ENCODE measurements around the gene FBXL2.

The FBXL2 gene

GRCh38 chr3:33277193-33277882, at the start of gene FBXL2:
Gene FBXL2 (plus strand): TSS chr3:33277442. CDS start chr3:33277513, 71 bp downstream.
- DNase-seq, result no peak

GRCh38 chr3:33229066-33229465, 48.2 kb upstream of the FBXL2 start:
- no peak for DNase-seq

- DNase-seq, result no peak
Measured at GRCh38 chr3:33229947-33230346, 47.3 kb upstream of the FBXL2 start.

GRCh38 chr3:33231756-33232465, 45.3 kb upstream of the FBXL2 start:
- no peak for DNase-seq

GRCh38 chr3:33233884-33234283, 43.4 kb upstream of the FBXL2 start:
- DNase-seq, result no peak

GRCh38 chr3:33236005-33236404, 41.2 kb upstream of the FBXL2 start:
- no peak for DNase-seq

- DNase-seq, result no peak
Measured at GRCh38 chr3:33237439-33237838, 39.8 kb upstream of the FBXL2 start.

- no peak for DNase-seq
Measured at GRCh38 chr3:33238923-33239322, 38.3 kb upstream of the FBXL2 start.

- no peak for DNase-seq
Measured at GRCh38 chr3:33240261-33240660, 37.0 kb upstream of the FBXL2 start.

GRCh38 chr3:33246786-33247185, 30.5 kb upstream of the FBXL2 start:
- no peak for DNase-seq

- no peak for DNase-seq
Measured at GRCh38 chr3:33250712-33251111, 26.5 kb upstream of the FBXL2 start.

- DNase-seq, result no peak
Measured at GRCh38 chr3:33256249-33256648, 21.0 kb upstream of the FBXL2 start.

GRCh38 chr3:33260104-33260503, 17.1 kb upstream of the FBXL2 start:
- DNase-seq, result no peak

GRCh38 chr3:33269385-33269784, 7.9 kb upstream of the FBXL2 start:
- DNase-seq, result no peak

- no peak for DNase-seq
Measured at GRCh38 chr3:33271324-33271723, 5.9 kb upstream of the FBXL2 start.

GRCh38 chr3:33273628-33274027, 3.6 kb upstream of the FBXL2 start:
- no peak for DNase-seq

GRCh38 chr3:33278163-33278562, 921 bp downstream of the FBXL2 start:
- DNase-seq, result no peak

- no peak for DNase-seq
Measured at GRCh38 chr3:33287672-33288282, 10.5 kb downstream of the FBXL2 start.

GRCh38 chr3:33299395-33300081, 22.3 kb downstream of the FBXL2 start:
- no peak for DNase-seq

- no peak for DNase-seq
Measured at GRCh38 chr3:33312361-33312760, 35.1 kb downstream of the FBXL2 start.

- DNase-seq, result no peak
Measured at GRCh38 chr3:33313331-33313730, 36.1 kb downstream of the FBXL2 start.

GRCh38 chr3:33314993-33315392, 37.8 kb downstream of the FBXL2 start:
- DNase-seq, result no peak

GRCh38 chr3:33315826-33316225, 38.6 kb downstream of the FBXL2 start:
- DNase-seq, result no peak
